Measurements from ENCODE around the gene EDIL3.
"Not testable (repeated sequence)": the region's sequence is repeated elsewhere in the genome, so short reads cannot be mapped to it uniquely, and the experiment has no call there.

The EDIL3 gene

DNA sequence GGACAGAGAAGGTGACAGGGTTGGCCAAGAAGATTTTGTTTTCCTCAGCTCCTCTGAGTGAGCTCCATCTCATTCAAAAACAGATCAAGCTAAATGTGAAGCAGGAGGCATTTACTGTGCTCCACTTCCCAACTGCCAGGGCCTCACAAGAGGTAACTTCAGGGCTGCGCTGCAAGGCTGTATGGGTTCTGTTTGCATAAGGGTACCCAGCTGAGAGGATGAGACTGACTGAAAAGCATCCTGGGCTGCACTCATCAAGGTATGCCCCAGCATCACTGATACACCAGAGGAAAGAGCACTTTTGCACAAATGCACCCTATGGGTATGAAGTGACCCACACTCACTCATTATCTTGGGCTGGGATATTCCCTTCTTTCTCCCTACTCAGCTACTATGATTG, 347.8 kb downstream of the EDIL3 start:
- DNase-seq: no peak

GRCh38 chr5:84032324-84032723, 352.4 kb downstream of the EDIL3 start:
- DNase-seq: no peak

GRCh38 chr5:84028093-84028492, 356.6 kb downstream of the EDIL3 start:
- no peak for DNase-seq

GRCh38 chr5:84018521-84018920, 366.2 kb downstream of the EDIL3 start:
- DNase-seq: not testable (repeated sequence)

- no peak for DNase-seq
These were observed 367.0 kb downstream of the EDIL3 start for GRCh38 chr5:84017523-84018172.

DNA sequence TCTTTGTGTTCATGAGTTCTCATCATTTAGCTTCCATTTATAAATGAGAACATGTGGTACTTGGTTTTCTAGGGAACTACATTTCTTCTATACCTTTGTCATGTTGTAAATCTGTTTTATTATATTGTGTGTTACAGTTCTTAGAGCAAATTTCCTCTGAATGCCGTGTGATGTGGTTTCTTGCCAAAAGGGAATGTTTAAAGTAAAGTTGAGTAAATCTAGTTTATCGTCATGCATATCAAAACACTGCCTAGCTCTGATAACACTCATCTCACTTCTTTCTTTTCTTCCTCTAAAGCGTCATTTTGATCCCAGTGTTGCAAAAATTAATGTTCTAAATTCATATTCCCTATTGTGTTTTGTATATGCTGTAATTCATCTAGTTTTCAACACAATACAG, 368.6 kb downstream of the EDIL3 start:
- DNase-seq: no peak

- no peak for DNase-seq
These were observed 369.7 kb downstream of the EDIL3 start for GRCh38 chr5:84014966-84015365.

DNA sequence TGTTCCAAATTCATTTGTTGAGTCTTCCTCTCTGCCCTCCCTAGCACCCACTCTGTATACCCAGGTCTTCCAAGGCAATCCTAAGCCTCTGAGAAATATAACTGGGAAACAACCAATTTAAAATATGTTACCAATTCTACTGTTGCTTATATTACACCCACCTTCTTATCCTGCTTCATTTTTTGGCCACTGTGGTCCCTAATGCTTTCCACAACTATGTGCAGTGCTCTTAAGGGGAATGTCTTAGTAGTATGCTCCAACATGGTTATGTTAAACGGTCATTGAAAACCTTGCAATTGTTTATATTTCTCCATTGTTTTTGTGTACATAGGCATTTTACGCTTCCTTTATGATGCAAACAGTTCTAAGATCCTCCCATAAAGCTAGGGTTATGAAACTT, 390.9 kb downstream of the EDIL3 start:
- no peak for DNase-seq

DNA sequence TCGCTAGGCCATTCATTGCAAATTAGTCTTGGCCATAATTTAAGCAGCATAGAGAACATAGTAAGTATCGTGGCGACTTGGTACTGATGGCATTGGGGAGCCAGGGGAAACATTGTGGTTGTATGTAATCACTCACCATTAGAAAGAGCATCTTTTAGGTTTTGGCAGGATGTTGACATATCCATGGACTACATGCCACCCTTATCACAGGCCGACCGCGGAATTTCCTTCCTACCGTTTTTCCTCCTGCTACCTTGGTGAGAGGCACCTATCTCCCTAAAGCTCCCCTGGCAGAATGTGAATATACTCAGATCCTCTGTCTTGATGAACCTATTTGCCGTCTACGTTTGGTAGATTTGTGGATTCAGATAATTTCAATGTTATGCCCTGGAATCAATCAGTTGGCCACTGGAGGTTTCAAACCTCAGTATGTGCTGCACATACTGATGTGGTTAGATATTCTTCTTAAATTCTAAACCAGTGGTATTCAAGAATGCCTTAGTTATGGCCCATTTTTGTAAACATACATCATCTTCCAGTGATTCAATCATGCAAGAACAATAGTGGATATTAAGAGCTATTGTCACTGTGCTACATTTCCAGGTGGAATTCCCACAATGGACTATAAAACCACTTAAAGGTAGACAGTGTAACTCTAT, 393.0 kb downstream of the EDIL3 start:
- DNase-seq: no peak

GRCh38 chr5:83988293-83988685, 396.4 kb downstream of the EDIL3 start:
- no peak for DNase-seq

- DNase-seq: no peak
These were observed 397.0 kb downstream of the EDIL3 start for GRCh38 chr5:83987513-83988292.

DNA sequence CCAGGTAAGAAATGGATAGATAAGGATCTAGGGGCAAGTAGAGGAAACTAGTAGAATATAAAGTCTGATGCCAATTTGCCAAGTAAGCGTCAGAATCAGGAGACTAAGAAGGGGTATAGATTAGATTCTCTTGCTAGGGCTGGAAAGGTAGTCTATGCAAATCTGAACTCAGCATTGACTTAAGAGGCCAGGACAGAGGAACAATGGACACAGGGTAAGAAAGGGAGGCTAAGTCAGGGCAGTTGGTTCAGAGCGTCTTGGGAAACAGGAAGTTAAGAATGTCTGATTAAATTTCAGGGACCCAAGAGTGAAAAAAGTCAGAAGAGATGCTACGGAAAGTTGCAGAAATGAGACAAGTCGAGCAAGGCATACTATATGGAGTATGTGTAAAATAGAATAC, 400.8 kb downstream of the EDIL3 start:
- DNase-seq: no peak

GRCh38 chr5:83973925-83974815, 410.5 kb downstream of the EDIL3 start:
- DNase-seq: no peak

DNA sequence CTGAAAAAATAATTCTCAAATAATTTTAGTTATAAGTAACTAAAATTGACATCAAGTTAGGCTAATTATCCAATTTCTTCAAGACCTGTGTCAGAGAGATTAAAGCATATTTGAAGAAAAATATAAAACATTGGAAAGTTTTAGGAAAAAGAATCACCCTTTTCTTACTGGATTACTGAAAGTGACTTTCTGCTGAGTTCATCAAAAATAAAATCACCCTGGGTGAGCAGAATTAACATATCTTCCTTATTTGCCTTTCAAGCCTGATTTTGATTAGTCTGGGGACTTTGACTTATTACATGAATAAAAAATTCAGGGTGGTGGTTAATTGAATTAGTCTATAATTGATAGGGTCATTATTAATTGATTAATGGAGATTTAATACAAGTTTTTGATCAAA, 411.8 kb downstream of the EDIL3 start:
- DNase-seq: no peak

DNA sequence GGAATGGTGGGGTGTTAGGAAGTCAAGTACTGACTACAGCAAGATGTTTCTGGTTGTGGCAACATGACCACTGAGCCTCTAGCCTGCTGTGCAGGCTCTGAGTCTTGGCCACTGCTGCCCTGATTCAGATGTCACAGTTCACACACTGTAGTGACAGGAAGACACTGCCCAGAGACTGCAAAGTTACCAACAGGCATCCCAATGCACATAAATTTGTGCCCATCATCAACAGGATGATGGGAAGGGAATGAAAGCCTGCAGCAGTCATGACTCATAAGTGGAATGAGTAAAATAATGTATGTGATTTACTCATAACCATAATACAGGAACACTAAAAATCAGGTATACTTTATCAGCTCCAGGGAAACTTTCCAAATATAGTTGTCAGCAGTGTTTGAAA, 412.4 kb downstream of the EDIL3 start:
- no peak for DNase-seq

DNA sequence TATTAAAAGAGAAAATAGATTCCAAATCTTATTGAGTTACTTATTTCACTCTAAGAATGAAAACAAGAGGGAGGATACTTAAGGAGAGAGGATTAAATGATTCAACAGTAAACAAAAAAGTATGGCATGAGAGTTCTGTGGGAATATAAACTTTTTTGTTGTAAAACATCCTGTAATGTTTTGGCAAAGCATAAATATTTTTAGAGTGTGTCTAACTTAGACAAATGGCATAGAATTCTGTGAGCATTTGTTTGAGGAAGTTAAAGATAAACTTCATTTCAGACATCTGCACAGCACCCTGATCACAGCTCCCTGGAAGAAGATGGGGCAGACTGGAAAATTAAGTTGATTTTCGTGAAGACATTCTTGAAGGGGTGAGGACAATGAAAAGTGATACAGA, 417.3 kb downstream of the EDIL3 start:
- DNase-seq: no peak

DNA sequence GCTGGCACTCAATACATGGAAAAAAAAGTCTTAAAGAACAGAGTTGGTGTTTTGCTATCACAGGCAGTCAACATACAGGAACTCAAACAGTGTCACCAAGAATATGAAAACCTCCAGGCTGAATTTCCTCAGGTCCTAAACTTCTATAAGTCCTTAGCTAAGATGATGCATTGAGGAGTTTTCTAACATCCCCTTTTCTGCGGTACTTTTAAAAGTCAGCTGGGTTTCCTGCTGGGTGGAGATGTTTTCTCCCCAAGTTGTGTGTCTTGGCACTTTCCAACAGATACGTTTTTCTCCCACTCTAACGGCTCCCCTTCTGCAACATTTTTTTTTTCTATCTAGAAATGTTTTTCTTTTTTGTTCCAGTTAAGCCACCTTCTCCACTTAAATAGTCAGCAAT, 419.2 kb downstream of the EDIL3 start:
- no peak for DNase-seq

DNA sequence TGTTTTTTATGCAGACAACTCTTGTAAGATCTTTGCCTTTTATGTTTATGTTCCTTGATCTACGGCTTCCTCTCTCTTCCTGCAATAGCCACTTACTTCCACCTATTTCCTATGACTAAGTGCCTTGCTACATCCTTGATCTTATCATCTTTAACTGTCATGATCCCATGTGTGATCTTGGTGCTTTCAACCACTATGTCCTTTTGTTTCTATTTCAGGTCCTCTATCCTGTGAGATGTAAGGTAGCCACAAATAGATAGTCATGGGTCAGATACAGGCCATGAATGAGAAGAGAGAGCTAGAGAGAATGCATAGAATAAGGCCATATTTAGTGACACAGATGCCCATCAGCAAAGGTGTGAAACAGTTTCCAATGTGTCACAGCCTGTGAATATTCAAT, 420.4 kb downstream of the EDIL3 start:
- no peak for DNase-seq

- no peak for DNase-seq
These were observed 427.5 kb downstream of the EDIL3 start for GRCh38 chr5:83957188-83957587.

DNA sequence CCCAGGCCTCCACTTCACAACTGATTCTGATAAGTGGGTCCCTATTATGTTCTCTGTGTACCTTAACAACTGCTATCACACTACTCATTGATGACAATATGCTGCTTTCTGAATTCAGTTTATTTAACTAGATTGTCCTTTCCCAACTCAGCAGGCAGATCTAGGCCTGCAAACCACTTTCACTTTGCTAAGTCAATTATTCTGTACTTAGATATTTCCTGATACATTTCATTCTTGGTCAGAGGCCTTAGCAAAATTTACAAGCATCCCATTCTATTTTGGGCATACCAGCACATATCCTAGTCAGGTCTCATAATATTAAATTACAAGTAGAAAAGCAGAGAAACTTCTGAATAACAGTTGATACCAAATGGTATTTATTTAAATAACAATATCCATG, 428.3 kb downstream of the EDIL3 start:
- DNase-seq: no peak

GRCh38 chr5:83955916-83956315, 428.8 kb downstream of the EDIL3 start:
- no peak for DNase-seq

DNA sequence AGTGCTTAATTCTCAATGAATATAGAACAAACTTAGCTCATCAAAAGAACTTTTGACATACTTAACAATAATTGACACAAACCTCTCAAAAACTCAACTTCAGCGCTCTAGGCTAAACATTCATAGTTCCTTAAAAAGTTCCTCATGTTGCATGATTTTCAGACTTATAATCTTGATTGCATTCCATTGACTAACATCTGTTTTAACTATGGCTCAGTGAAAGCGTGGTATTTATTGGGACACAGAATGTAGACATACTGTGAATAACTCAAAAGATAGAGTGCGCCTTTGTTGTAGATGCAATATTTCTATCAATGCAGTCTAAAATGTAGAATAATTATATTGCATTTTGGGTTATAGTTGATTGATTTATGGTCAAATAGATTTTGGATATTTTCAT, 436.9 kb downstream of the EDIL3 start:
- DNase-seq: no peak

DNA sequence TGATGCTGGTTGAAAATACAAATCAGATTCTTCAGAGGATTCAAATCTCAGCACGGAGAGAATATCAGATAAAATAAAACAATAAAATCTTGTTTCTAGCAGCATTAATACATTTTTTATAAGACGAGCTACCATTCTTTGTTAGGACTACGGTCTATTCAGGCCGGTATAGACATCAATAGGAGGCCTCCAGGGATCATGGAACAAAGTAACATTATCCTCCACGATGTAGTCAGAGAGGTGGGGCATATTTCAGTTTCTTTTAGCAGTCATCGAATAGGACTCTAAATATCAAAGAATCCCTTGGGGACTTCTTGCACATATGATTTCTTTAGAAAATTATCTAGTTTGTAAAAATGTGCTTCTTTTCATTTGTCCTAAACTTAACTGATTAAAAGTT, 438.2 kb downstream of the EDIL3 start:
- DNase-seq: no peak

Measured in activated CD4-positive, alpha-beta T cell treated with anti-CD3 and anti-CD28 coated beads for 4 hours (primary cell).